Loucy (cell line): ENCODE data around the gene NSA2.

Source experiments
- H2AFZ ChIP-seq: fragments of 200-600 bp; sonication (generic); 2 replicates; pipeline ENCODE4 v1.6.0; 2016; ENCODE audit warnings: antibody characterized with exemption, mild to moderate bottlenecking, low read length, moderate library complexity
- H3F3A ChIP-seq: fragments of 200-600 bp; 2 replicates; pipeline ENCODE4 v1.6.0; 2016; ENCODE audit warnings: antibody characterized with exemption, low read depth, mild to moderate bottlenecking
- H3K27me3 ChIP-seq: fragments of 200-600 bp; sonication (generic); 2 replicates; pipeline ENCODE4 v1.6.1; 2014; ENCODE audit warnings: low read length, mild to moderate bottlenecking; ENCODE audit not compliant: insufficient read depth, poor library complexity, severe bottlenecking
- H3K36me3 ChIP-seq: fragments of 200-600 bp; sonication (generic); 2 replicates; pipeline ENCODE4 v1.6.1; 2016; ENCODE audit warnings: low read length; ENCODE audit not compliant: insufficient read depth
- H3K4me1 ChIP-seq: fragments of 200-600 bp; sonication (generic); 2 replicates; pipeline ENCODE4 v1.5.1; 2014; ENCODE audit warnings: low read length, mild to moderate bottlenecking; ENCODE audit not compliant: insufficient read depth, poor library complexity, severe bottlenecking
- H3K4me2 ChIP-seq: fragments of 200-600 bp; sonication (generic); 2 replicates; pipeline ENCODE4 v1.6.0; 2014; ENCODE audit warnings: antibody characterized with exemption, low read length, low read depth, mild to moderate bottlenecking; ENCODE audit not compliant: poor library complexity, severe bottlenecking
- H3K4me3 ChIP-seq: fragments of 200-600 bp; sonication (generic); 2 replicates; pipeline ENCODE4 v1.5.1; 2014; ENCODE audit warnings: low read length, mild to moderate bottlenecking, mixed read lengths; ENCODE audit not compliant: poor library complexity, severe bottlenecking
- H3K79me2 ChIP-seq: fragments of 200-600 bp; sonication (generic); 2 replicates; pipeline ENCODE4 v1.6.1; 2014; ENCODE audit warnings: low read length; ENCODE audit not compliant: insufficient read depth
- H3K9ac ChIP-seq: fragments of 200-600 bp; sonication (generic); 2 replicates; pipeline ENCODE4 v1.6.0; 2014; ENCODE audit warnings: mild to moderate bottlenecking, low read depth, low read length, moderate library complexity; ENCODE audit not compliant: poor library complexity, severe bottlenecking
- H3K9me2 ChIP-seq: fragments of 200-600 bp; sonication (generic); replicated peaks from 2 replicates; pipeline ENCODE4 v1.6.1; 2016; ENCODE audit warnings: low read depth, low read length, mixed read lengths
- H3K9me3 ChIP-seq: fragments of 200-600 bp; sonication (generic); 2 replicates; pipeline ENCODE4 v1.6.1; 2014; ENCODE audit warnings: mild to moderate bottlenecking, antibody characterized with exemption, low read length, low read depth; ENCODE audit not compliant: insufficient read depth
- H4K20me1 ChIP-seq: fragments of 200-600 bp; sonication (generic); 2 replicates; pipeline ENCODE4 v1.6.0; 2014; ENCODE audit warnings: antibody characterized with exemption, low read length, mild to moderate bottlenecking; ENCODE audit not compliant: insufficient read depth, poor library complexity, severe bottlenecking
- EZH2phosphoT487 ChIP-seq: fragments of 200-600 bp; IDR thresholded peaks from 2 replicates; pipeline ENCODE4 v1.6.1; 2018; ENCODE audit warnings: antibody characterized with exemption, mild to moderate bottlenecking, moderate library complexity, borderline replicate concordance
- TF ChIP-seq, protein P1 (sequence below): fragments of 200-600 bp; sonication (generic); conservative IDR thresholded peaks from 2 replicates; pipeline ENCODE4 v1.5.1; 2014; ENCODE audit warnings: mild to moderate bottlenecking, antibody characterized with exemption, low read length

Gene NSA2

DNA sequence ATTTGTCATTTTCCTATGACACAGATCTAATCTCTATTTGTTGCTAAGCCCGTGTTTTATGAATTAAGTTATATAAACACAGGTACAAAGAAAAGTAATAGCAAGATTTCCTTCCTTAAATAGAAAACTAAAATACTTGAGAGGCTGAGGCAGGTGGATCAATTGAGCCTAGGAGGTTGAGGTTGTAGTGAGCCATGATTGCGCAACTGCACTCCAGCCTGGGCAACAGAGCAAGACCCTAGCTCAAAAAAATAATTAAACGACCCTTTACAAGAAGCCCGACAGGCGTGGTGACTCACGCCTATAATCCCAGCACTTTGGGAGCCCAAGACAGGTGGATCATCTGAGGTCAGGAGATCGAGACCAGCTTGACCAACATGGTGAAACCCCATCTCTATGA, 62.4 kb downstream of the NSA2 start:
- Histone ChIP-seq H3K9me3 (no peaks in the 10 kb centered on the region), H3K36me3 (no peaks in the 10 kb centered on the region), H3K9ac (no peak overlapping the region), H3K27me3 (no peaks in the 10 kb centered on the region), H4K20me1 (no peaks in the 10 kb centered on the region), H3K79me2 (no peaks in the 10 kb centered on the region), H3K4me1 (no peaks in the 10 kb centered on the region), H3K9me2 (no peaks in the 10 kb centered on the region), H2AFZ (no peak overlapping the region), H3K4me3 (no peak overlapping the region), H3K4me2 (no peak overlapping the region), H3F3A (no peaks in the 10 kb centered on the region)
- TF ChIP-seq EZH2phosphoT487: no peak
- TF ChIP-seq, protein P1, sequence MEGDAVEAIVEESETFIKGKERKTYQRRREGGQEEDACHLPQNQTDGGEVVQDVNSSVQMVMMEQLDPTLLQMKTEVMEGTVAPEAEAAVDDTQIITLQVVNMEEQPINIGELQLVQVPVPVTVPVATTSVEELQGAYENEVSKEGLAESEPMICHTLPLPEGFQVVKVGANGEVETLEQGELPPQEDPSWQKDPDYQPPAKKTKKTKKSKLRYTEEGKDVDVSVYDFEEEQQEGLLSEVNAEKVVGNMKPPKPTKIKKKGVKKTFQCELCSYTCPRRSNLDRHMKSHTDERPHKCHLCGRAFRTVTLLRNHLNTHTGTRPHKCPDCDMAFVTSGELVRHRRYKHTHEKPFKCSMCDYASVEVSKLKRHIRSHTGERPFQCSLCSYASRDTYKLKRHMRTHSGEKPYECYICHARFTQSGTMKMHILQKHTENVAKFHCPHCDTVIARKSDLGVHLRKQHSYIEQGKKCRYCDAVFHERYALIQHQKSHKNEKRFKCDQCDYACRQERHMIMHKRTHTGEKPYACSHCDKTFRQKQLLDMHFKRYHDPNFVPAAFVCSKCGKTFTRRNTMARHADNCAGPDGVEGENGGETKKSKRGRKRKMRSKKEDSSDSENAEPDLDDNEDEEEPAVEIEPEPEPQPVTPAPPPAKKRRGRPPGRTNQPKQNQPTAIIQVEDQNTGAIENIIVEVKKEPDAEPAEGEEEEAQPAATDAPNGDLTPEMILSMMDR: no peak
